GM23338 (cell line): ENCODE data around the gene BPIFB1. TPM values are rescaled to one million over a fixed set of nuclear protein-coding genes. Genes with fewer than 3 reads are reported as not detected.

Source experiments
- CREB1 ChIP-seq: fragments of 250-450 bp; sonication (Bioruptor Pico); IDR thresholded peaks from 2 replicates; pipeline ENCODE4 v1.5.0; 2020; ENCODE audit warnings: low read depth, mild to moderate bottlenecking, moderate library complexity
- ETS1 ChIP-seq: IDR thresholded peaks from 2 replicates; pipeline ENCODE4 v1.6.1; 2016; ENCODE audit warnings: antibody characterized with exemption
- EZH2 ChIP-seq: fragments of 200-600 bp; sonication (generic); IDR thresholded peaks from one replicate; pipeline ENCODE4 v1.8.0; 2017; ENCODE audit warnings: antibody characterized with exemption, mild to moderate bottlenecking, low read depth; ENCODE audit not compliant: unreplicated experiment
- EZH2phosphoT487 ChIP-seq: fragments of 200-600 bp; sonication (generic); IDR thresholded peaks from one replicate; pipeline ENCODE4 v1.8.1; 2018; ENCODE audit warnings: antibody characterized with exemption; ENCODE audit not compliant: unreplicated experiment
- JUNB ChIP-seq: IDR thresholded peaks from one replicate; pipeline ENCODE4 v1.6.1; 2016; ENCODE audit warnings: antibody characterized with exemption; ENCODE audit not compliant: unreplicated experiment
- NANOG ChIP-seq: IDR thresholded peaks from 2 replicates; pipeline ENCODE4 v1.6.1; 2016; ENCODE audit warnings: antibody characterized with exemption, borderline replicate concordance
- STAT1 ChIP-seq: IDR thresholded peaks from one replicate; pipeline ENCODE4 v1.6.1; 2016; ENCODE audit warnings: antibody characterized with exemption; ENCODE audit not compliant: unreplicated experiment
- ZNF114 ChIP-seq: fragments of 250-450 bp; sonication (Bioruptor Pico); IDR thresholded peaks from 2 replicates; pipeline ENCODE4 v1.5.0; 2020; ENCODE audit warnings: mild to moderate bottlenecking, moderate library complexity
- ZNF462 ChIP-seq: fragments of 250-450 bp; sonication (Bioruptor Pico); IDR thresholded peaks from 2 replicates; pipeline ENCODE4 v1.5.0; 2020; ENCODE audit warnings: mild to moderate bottlenecking, moderate library complexity
- polyA plus RNA-seq: library from polyadenylated mRNA; unstranded; fragments of >200 nt; fragmentation: Nextera tagmentation; extraction: Ambion mirVana; gene quantifications from 2 replicates; pipeline ENCODE4 v1.2.1, GENCODE V29; 2016
- total RNA-seq: library from RNA; depleted of rRNA; stranded (reverse); fragments of >200 nt; shearing (Covaris generic); gene quantifications from 2 replicates; pipeline ENCODE4 v1.2.3, GENCODE V29; 2014

The BPIFB1 gene
- total and polyA plus RNA-seq, 2 experiments from 2014 or later: not detected

DNA sequence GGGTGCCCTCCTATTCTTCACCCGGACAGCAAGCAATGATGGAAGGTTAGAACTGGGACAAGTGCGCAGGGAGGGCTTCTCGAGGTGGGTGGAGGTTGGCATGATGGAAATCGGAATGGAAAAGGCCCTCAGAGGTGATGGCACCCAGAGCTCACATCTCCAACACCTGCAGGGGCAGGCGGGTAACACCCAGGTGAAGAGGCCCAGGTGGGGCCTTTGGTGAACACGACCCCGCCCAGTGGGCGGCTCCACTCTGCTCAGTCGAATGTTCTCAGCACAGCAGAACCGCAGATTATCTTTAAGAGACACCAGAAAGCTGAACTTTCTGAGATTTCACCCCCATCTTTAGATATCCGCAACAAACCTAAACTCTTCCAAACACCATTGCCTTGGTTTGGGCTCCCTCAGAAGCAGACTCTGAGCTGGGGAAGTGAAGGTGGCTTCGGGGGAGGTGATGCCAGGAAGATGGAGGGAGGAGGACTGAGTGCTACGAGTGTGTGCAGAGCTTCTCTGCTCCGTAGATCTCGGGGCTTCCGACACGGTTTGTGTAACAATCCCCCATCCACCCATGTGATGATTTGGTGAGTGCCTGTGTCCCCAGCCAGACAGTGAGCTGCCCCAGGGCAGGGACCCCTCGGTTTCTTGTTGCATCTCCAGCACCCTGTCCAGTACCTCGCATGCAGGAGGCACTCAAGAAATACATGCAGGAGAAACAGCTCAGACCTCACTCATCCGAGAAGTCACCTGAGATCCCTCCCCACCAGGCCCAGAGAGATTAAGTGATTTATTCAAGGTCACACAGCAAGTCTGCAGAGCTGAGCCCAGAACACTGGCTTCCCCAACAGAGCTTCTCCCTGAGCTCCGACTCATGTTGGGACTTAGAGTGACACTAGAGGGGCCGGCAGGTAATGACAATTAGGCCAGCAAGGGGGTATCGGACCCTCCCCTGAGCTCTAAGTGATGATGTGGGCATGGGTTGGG, 45.4 kb downstream of the BPIFB1 start (continued):
- no peak for TF ChIP-seq ZNF462 (CRISPR knock-in tag)
- no peak for TF ChIP-seq ZNF114 (CRISPR knock-in tag)
- no peak for TF ChIP-seq JUNB
- no peak for TF ChIP-seq EZH2
- no peak for TF ChIP-seq NANOG
- no peak for TF ChIP-seq EZH2phosphoT487
- TF ChIP-seq STAT1: no peak
- no peak for TF ChIP-seq ETS1
- no peak for TF ChIP-seq CREB1 (CRISPR knock-in tag)
